H1 (cell line): ENCODE results near the gene BCAS3. TPM values are rescaled to one million over a fixed set of nuclear protein-coding genes. Genes with fewer than 3 reads are reported as not detected.

Source experiments
- ASH2L ChIP-seq: fragments of 200-600, 300-600 bp; sonication (generic); IDR thresholded peaks from one replicate; pipeline ENCODE4 v1.7.1; 2017; ENCODE audit warnings: low read length
- BCL11A ChIP-seq, 2 experiments: IDR thresholded peaks; one replicate each; pipeline ENCODE4 v1.6.1; 2011; ENCODE audit warnings: low read depth in 2 of 2, low read length in 2 of 2, mild to moderate bottlenecking in 2 of 2
- CEBPB ChIP-seq: IDR thresholded peaks from 2 replicates; pipeline ENCODE4 v1.6.1; 2012; ENCODE audit warnings: low read depth, low read length
- CHD1 ChIP-seq: IDR thresholded peaks from 2 replicates; pipeline ENCODE4 v1.6.1; 2012; ENCODE audit warnings: low read depth, low read length, improper control_type of control experiment
- CHD2 ChIP-seq: IDR thresholded peaks from 2 replicates; pipeline ENCODE4 v1.6.1; 2012; ENCODE audit warnings: low read length, improper control_type of control experiment
- EZH2 ChIP-seq: fragments of 200-600 bp; sonication (generic); IDR thresholded peaks from 2 replicates; pipeline ENCODE4 v1.7.1; 2012; ENCODE audit warnings: low read depth, mild to moderate bottlenecking, moderate library complexity, low read length, inconsistent platforms; ENCODE audit not compliant: severe bottlenecking
- FOSL1 ChIP-seq: IDR thresholded peaks from 2 replicates; pipeline ENCODE4 v1.6.1; 2011; ENCODE audit warnings: mild to moderate bottlenecking, low read depth, low read length, moderate library complexity; ENCODE audit not compliant: insufficient read depth
- GTF2F1 ChIP-seq: IDR thresholded peaks from 2 replicates; pipeline ENCODE4 v1.6.1; 2012; ENCODE audit warnings: low read depth, low read length, improper control_type of control experiment, borderline replicate concordance
- HDAC6 ChIP-seq: IDR thresholded peaks from one replicate; pipeline ENCODE4 v1.7.1; 2012; ENCODE audit warnings: low read depth, mild to moderate bottlenecking, inconsistent platforms, low read length, moderate library complexity
- JUN ChIP-seq: IDR thresholded peaks from 2 replicates; pipeline ENCODE4 v1.6.1; 2011; ENCODE audit warnings: low read depth, mild to moderate bottlenecking, improper control_type of control experiment, low read length
- KDM4A ChIP-seq: IDR thresholded peaks from one replicate; pipeline ENCODE4 v1.7.1; 2012; ENCODE audit warnings: low read depth, mild to moderate bottlenecking, moderate library complexity, low read length, inconsistent platforms; ENCODE audit not compliant: severe bottlenecking
- MAFK ChIP-seq: IDR thresholded peaks from 2 replicates; pipeline ENCODE4 v1.6.1; 2012; ENCODE audit warnings: low read depth, mild to moderate bottlenecking, improper control_type of control experiment, low read length
- NANOG ChIP-seq: IDR thresholded peaks from 2 replicates; pipeline ENCODE4 v1.6.1; 2011; ENCODE audit warnings: low read length, low read depth, mild to moderate bottlenecking, inconsistent platforms; ENCODE audit not compliant: insufficient read depth, poor library complexity, severe bottlenecking
- POLR2AphosphoS5 ChIP-seq: IDR thresholded peaks from 2 replicates; pipeline ENCODE4 v1.6.1; 2011; ENCODE audit warnings: low read depth, low read length
- SAP30 ChIP-seq: fragments of 300-600 bp; sonication (generic); IDR thresholded peaks from 2 replicates; pipeline ENCODE4 v1.7.1; 2012; ENCODE audit warnings: low read length, moderate library complexity, mild to moderate bottlenecking, inconsistent platforms; ENCODE audit not compliant: insufficient read depth, insufficient replicate concordance
- SIN3A ChIP-seq, 2 experiments: IDR thresholded peaks in 1 of 2; conservative IDR thresholded peaks in 1 of 2; 2 replicates each; pipeline ENCODE4 v1.6.1; 2011 to 2012; ENCODE audit warnings: low read length in 2 of 2, improper control_type of control experiment in 1 of 2, low read depth in 1 of 2, mild to moderate bottlenecking in 1 of 2
- SIX5 ChIP-seq: IDR thresholded peaks from 2 replicates; pipeline ENCODE4 v1.6.1; 2011; ENCODE audit warnings: mild to moderate bottlenecking, low read depth, low read length
- SP1 ChIP-seq: IDR thresholded peaks from 2 replicates; pipeline ENCODE4 v1.6.1; 2011; ENCODE audit warnings: low read depth, low read length
- SP4 ChIP-seq: IDR thresholded peaks from 2 replicates; pipeline ENCODE4 v1.6.1; 2012; ENCODE audit warnings: low read length, inconsistent platforms
- SRF ChIP-seq: IDR thresholded peaks from 2 replicates; pipeline ENCODE4 v1.6.1; 2011; ENCODE audit warnings: mild to moderate bottlenecking, low read depth, low read length, moderate library complexity
- TAF1 ChIP-seq: IDR thresholded peaks from 2 replicates; pipeline ENCODE4 v1.6.1; 2011; ENCODE audit warnings: mild to moderate bottlenecking, low read depth, low read length
- TBP ChIP-seq: IDR thresholded peaks from 2 replicates; pipeline ENCODE4 v1.6.1; 2011; ENCODE audit warnings: low read depth, low read length, improper control_type of control experiment
- USF2 ChIP-seq: IDR thresholded peaks from 2 replicates; pipeline ENCODE4 v1.6.1; 2011; ENCODE audit warnings: low read length, improper control_type of control experiment
- YY1 ChIP-seq: IDR thresholded peaks from 2 replicates; pipeline ENCODE4 v1.6.1; 2011; ENCODE audit warnings: low read depth, mild to moderate bottlenecking, low read length
- ZNF274 ChIP-seq: IDR thresholded peaks from 2 replicates; pipeline ENCODE4 v1.7.0; 2012; ENCODE audit warnings: low read length, borderline replicate concordance; ENCODE audit errors: extremely low read depth
- polyA plus RNA-seq, 7 experiments: library from polyadenylated mRNA; depleted of rRNA in 3 of 7; stranded (reverse) in 5 of 7; unstranded in 2 of 7; fragments of >200 nt in 5 of 7; fragments of 200-250 nt in 2 of 7; gene quantifications; 1 replicate in 5 of 7; 2 replicates in 1 of 7; 4 replicates in 1 of 7; pipeline versions ENCODE4 v1.2.1 to v1.2.3, GENCODE V29; 2011 to 2013; ENCODE audit warnings: missing spikeins in 2 of 7, mixed read lengths in 2 of 7
- total RNA-seq: library from RNA; stranded (reverse); fragmentation: NEBNext Ultra II Directional; extraction: Animal tissue kit (Norgen Biotek cat#: 25700); gene quantifications from 2 replicates; pipeline ENCODE4 v1.2.1, GENCODE V29; 2021

BCAS3 gene
- total and polyA plus RNA-seq, 2 of the 8 experiments (the other 6 are each of a cell fraction or from before 2014, with no cell fraction given): 9.9 to 13.3 TPM

- TF ChIP-seq SAP30: no peak
- TF ChIP-seq TAF1: 0 out of 2 replicates have a peak, but pooled peaks have one; percentile 21
- TF ChIP-seq SIN3A (conservative IDR thresholded peaks at IDR 0.05 in 1 of 2, IDR thresholded peaks at IDR 0.05 in 1 of 2; ENCODE audit: low read depth in 1 of 2, low read length in 2 of 2): no peak; a peak in 1 of 4 replicates
- no peak for TF ChIP-seq NANOG
- peak; percentile 53 for TF ChIP-seq EZH2
- no peak for TF ChIP-seq BCL11A (IDR thresholded peaks at IDR 0.05; ENCODE audit: low read depth in 2 of 2, low read length in 2 of 2)
- peak; percentile 69; the same call in 1 of the 2 replicates for TF ChIP-seq TBP
- no peak for TF ChIP-seq MAFK
- TF ChIP-seq POLR2AphosphoS5: peak; percentile 24; the same call in 1 of the 2 replicates
- no peak for TF ChIP-seq FOSL1
- no peak for TF ChIP-seq JUN
- TF ChIP-seq YY1: no peak
- no peak for TF ChIP-seq SP1
- TF ChIP-seq KDM4A: no peak
- no peak for TF ChIP-seq CHD2
- no peak for TF ChIP-seq CHD1
- peak; percentile 61; the same call in 1 of the 2 replicates for TF ChIP-seq SP4
- TF ChIP-seq SRF: no peak
- no peak for TF ChIP-seq GTF2F1
- TF ChIP-seq SIX5: no peak
- no peak for TF ChIP-seq HDAC6
- TF ChIP-seq CEBPB: no peak
- no peak for TF ChIP-seq ASH2L
- TF ChIP-seq ZNF274: no peak
- TF ChIP-seq USF2: no peak
These were observed 734.6 kb downstream of the BCAS3 start (continued) for GRCh38 chr17:61412143-61412859.
